GM23338 (cell line): ENCODE measurements around the gene MLST8. TPM values are rescaled to one million over a fixed set of nuclear protein-coding genes. Genes with fewer than 3 reads are reported as not detected.
A peak's percentile ranks its signal among the peaks of the same experiment; 100 is the strongest.

Experiments used
- ATAC-seq: fragments of 200-7000 bp; cut with Tn5 transposase; 3 replicates; pipeline ENCODE4 v1.9.1; 2020
- DNase-seq: peaks from one replicate; pipeline ENCODE4 v3.0.0-alpha.2; 2015; ENCODE audit warnings: low spot score
- H2AFZ ChIP-seq: fragments of 200-600 bp; sonication (generic); 2 replicates; pipeline ENCODE4 v1.8.0; 2016; ENCODE audit warnings: antibody characterized with exemption, mild to moderate bottlenecking, moderate library complexity
- H3F3A ChIP-seq: fragments of 200-600 bp; sonication (generic); replicated peaks from 2 replicates; pipeline ENCODE4 v1.8.0; 2017; ENCODE audit warnings: antibody characterized with exemption, mixed run types, low read depth
- H3K27ac ChIP-seq: fragments of 200-600 bp; sonication (generic); 2 replicates; pipeline ENCODE4 v1.6.1; 2016; ENCODE audit warnings: low read depth
- H3K27me3 ChIP-seq: fragments of 200-600 bp; sonication (generic); 2 replicates; pipeline ENCODE4 v1.8.0; 2016; ENCODE audit warnings: mild to moderate bottlenecking, mixed run types, moderate library complexity; ENCODE audit not compliant: insufficient read depth
- H3K36me3 ChIP-seq: fragments of 200-600 bp; sonication (generic); 2 replicates; pipeline ENCODE4 v1.8.0; 2016; ENCODE audit warnings: mild to moderate bottlenecking; ENCODE audit not compliant: insufficient read depth
- H3K4me1 ChIP-seq: fragments of 200-600 bp; sonication (generic); 2 replicates; pipeline ENCODE4 v1.8.0; 2016; ENCODE audit warnings: mild to moderate bottlenecking, moderate library complexity; ENCODE audit not compliant: insufficient read depth
- H3K4me2 ChIP-seq: fragments of 200-600 bp; sonication (generic); 2 replicates; pipeline ENCODE4 v1.7.1; 2017; ENCODE audit warnings: mixed run types
- H3K4me3 ChIP-seq: fragments of 200-600 bp; sonication (generic); 2 replicates; pipeline ENCODE4 v1.6.1; 2016; ENCODE audit warnings: mixed run types
- H3K79me2 ChIP-seq: fragments of 200-600 bp; sonication (generic); replicated peaks from 2 replicates; pipeline ENCODE4 v1.8.0; 2017; ENCODE audit warnings: mild to moderate bottlenecking; ENCODE audit not compliant: insufficient read depth
- H3K9me2 ChIP-seq: fragments of 200-600 bp; sonication (generic); 2 replicates; pipeline ENCODE4 v1.8.0; 2017; ENCODE audit not compliant: insufficient read depth
- H4K20me1 ChIP-seq: fragments of 200-600 bp; sonication (generic); replicated peaks from 2 replicates; pipeline ENCODE4 v1.8.0; 2017; ENCODE audit warnings: mild to moderate bottlenecking; ENCODE audit not compliant: insufficient read depth
- H3K27ac Mint-ChIP-seq: 2 replicates; pipeline ENCODE4 v1.8.0; 2020; ENCODE audit warnings: inconsistent platforms, mild to moderate bottlenecking, moderate library complexity, mixed read lengths
- H3K27me3 Mint-ChIP-seq: 3 replicates; pipeline ENCODE4 v1.8.0; 2022; ENCODE audit warnings: low read depth, mild to moderate bottlenecking, moderate library complexity, mixed read lengths, inconsistent platforms; ENCODE audit not compliant: insufficient read depth, poor library complexity
- H3K36me3 Mint-ChIP-seq: 3 replicates; pipeline ENCODE4 v1.8.0; 2021; ENCODE audit warnings: low read depth, mild to moderate bottlenecking, inconsistent platforms, moderate library complexity, mixed read lengths
- H3K4me1 Mint-ChIP-seq: 3 replicates; pipeline ENCODE4 v1.8.0; 2020; ENCODE audit warnings: mild to moderate bottlenecking, inconsistent platforms, mixed read lengths
- H3K4me3 Mint-ChIP-seq: 3 replicates; pipeline ENCODE4 v1.8.0; 2021; ENCODE audit warnings: moderate library complexity, mild to moderate bottlenecking, inconsistent platforms, mixed read lengths
- H3K9me3 Mint-ChIP-seq: 3 replicates; pipeline ENCODE4 v1.8.0; 2020; ENCODE audit warnings: moderate library complexity, mild to moderate bottlenecking, inconsistent platforms, mixed read lengths
- EZH2 ChIP-seq: fragments of 200-600 bp; sonication (generic); IDR thresholded peaks from one replicate; pipeline ENCODE4 v1.8.0; 2017; ENCODE audit warnings: antibody characterized with exemption, mild to moderate bottlenecking, low read depth; ENCODE audit not compliant: unreplicated experiment
- EZH2phosphoT487 ChIP-seq: fragments of 200-600 bp; sonication (generic); IDR thresholded peaks from one replicate; pipeline ENCODE4 v1.8.1; 2018; ENCODE audit warnings: antibody characterized with exemption; ENCODE audit not compliant: unreplicated experiment
- JUNB ChIP-seq: IDR thresholded peaks from one replicate; pipeline ENCODE4 v1.6.1; 2016; ENCODE audit warnings: antibody characterized with exemption; ENCODE audit not compliant: unreplicated experiment
- POLR2AphosphoS5 ChIP-seq: IDR thresholded peaks from 2 replicates; pipeline ENCODE4 v1.6.1; 2016; ENCODE audit warnings: antibody characterized with exemption, low read depth
- ZNF114 ChIP-seq: fragments of 250-450 bp; sonication (Bioruptor Pico); IDR thresholded peaks from 2 replicates; pipeline ENCODE4 v1.5.0; 2020; ENCODE audit warnings: mild to moderate bottlenecking, moderate library complexity
- ZNF331 ChIP-seq: fragments of 250-450 bp; sonication (Bioruptor Pico); IDR thresholded peaks from 2 replicates; pipeline ENCODE4 v1.5.0; 2020; ENCODE audit warnings: low read depth, mild to moderate bottlenecking, moderate library complexity
- polyA plus RNA-seq: library from polyadenylated mRNA; unstranded; fragments of >200 nt; fragmentation: Nextera tagmentation; extraction: Ambion mirVana; gene quantifications from 2 replicates; pipeline ENCODE4 v1.2.1, GENCODE V29; 2016
- total RNA-seq: library from RNA; depleted of rRNA; stranded (reverse); fragments of >200 nt; shearing (Covaris generic); gene quantifications from 2 replicates; pipeline ENCODE4 v1.2.3, GENCODE V29; 2014
- TF ChIP-seq, protein P1 (sequence below): IDR thresholded peaks from one replicate; pipeline ENCODE4 v1.6.1; 2018; ENCODE audit warnings: antibody characterized with exemption; ENCODE audit not compliant: unreplicated experiment
- TF ChIP-seq, protein P2 (sequence below): IDR thresholded peaks from 2 replicates; pipeline ENCODE4 v1.6.1; 2016; ENCODE audit warnings: antibody characterized with exemption
- TF ChIP-seq, protein P3 (sequence below): fragments of 250-450 bp; sonication (Bioruptor Pico); IDR thresholded peaks from 2 replicates; pipeline ENCODE4 v1.5.0; 2020; ENCODE audit warnings: mild to moderate bottlenecking, moderate library complexity

MLST8 gene
- total and polyA plus RNA-seq, 2 experiments from 2014 or later: 58.8 to 138 TPM

DNA sequence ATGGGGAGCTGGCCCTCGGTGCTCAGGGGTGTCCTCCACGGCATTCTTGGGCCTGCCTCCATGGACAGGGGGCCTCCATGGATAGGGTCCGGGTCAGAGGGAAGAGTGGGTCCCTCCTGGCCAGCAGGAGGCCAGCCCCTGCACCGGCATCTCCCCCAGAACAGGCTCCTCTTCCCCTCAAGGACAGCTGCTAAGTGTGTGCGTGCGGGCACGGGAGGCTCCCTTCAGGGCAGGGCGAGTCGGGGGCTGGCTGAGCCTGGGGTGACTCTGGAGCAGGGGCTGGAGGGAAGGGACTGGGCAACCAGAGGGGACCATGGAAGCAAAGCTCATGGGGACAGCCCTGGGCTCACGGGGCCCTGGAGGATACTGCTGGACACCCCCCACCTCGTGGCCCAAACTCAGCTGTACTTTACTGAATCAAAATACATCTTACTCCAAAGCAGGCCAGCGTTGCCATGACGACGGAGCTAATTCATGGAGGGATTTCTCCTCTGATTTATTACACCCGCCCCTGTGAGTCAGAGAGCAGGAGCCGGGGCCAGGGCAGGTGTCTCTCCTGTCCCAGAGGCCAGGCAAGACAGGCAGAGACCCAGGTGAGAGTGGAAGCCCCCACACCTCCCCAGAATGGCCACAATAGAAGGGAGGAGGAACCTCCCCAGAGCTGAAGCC lies 11.0 kb upstream of the MLST8 start:
- no peaks in the 10 kb centered on the region for H4K20me1 ChIP-seq
- no peaks in the 10 kb centered on the region for H3K79me2 ChIP-seq
- DNase-seq (no peak), ATAC-seq (no peak)
- H3K9me2 ChIP-seq: no peaks in the 10 kb centered on the region
- H3K4me2 ChIP-seq: no peak overlapping the region
- no peak overlapping the region for H3K4me3 ChIP-seq
- H3K27me3 ChIP-seq: peaks cover 37% of the 10 kb centered on the region
- no peak overlapping the region for H3K27ac ChIP-seq
- Mint-ChIP-seq H3K36me3 (no peaks in the 10 kb centered on the region; the same call in 2 of the 3 replicates), H3K27me3 (peaks cover 25% of the 10 kb centered on the region), H3K4me1 (no peaks in the 10 kb centered on the region), H3K9me3 (no peaks in the 10 kb centered on the region), H3K27ac (no peak overlapping the region), H3K4me3 (peak overlapping the region; percentile 70; the same call in 1 of the 3 replicates)
- H3F3A ChIP-seq: 0 out of 2 replicates have a peak, but pooled peaks cover 2% of the 10 kb centered on the region
- TF ChIP-seq POLR2AphosphoS5 (no peak), ZNF331 (CRISPR knock-in tag) (no peak), ZNF114 (CRISPR knock-in tag) (no peak), JUNB (no peak), EZH2 (no peak)
- TF ChIP-seq, protein P1, sequence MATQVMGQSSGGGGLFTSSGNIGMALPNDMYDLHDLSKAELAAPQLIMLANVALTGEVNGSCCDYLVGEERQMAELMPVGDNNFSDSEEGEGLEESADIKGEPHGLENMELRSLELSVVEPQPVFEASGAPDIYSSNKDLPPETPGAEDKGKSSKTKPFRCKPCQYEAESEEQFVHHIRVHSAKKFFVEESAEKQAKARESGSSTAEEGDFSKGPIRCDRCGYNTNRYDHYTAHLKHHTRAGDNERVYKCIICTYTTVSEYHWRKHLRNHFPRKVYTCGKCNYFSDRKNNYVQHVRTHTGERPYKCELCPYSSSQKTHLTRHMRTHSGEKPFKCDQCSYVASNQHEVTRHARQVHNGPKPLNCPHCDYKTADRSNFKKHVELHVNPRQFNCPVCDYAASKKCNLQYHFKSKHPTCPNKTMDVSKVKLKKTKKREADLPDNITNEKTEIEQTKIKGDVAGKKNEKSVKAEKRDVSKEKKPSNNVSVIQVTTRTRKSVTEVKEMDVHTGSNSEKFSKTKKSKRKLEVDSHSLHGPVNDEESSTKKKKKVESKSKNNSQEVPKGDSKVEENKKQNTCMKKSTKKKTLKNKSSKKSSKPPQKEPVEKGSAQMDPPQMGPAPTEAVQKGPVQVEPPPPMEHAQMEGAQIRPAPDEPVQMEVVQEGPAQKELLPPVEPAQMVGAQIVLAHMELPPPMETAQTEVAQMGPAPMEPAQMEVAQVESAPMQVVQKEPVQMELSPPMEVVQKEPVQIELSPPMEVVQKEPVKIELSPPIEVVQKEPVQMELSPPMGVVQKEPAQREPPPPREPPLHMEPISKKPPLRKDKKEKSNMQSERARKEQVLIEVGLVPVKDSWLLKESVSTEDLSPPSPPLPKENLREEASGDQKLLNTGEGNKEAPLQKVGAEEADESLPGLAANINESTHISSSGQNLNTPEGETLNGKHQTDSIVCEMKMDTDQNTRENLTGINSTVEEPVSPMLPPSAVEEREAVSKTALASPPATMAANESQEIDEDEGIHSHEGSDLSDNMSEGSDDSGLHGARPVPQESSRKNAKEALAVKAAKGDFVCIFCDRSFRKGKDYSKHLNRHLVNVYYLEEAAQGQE: no peak
- TF ChIP-seq, protein P2, sequence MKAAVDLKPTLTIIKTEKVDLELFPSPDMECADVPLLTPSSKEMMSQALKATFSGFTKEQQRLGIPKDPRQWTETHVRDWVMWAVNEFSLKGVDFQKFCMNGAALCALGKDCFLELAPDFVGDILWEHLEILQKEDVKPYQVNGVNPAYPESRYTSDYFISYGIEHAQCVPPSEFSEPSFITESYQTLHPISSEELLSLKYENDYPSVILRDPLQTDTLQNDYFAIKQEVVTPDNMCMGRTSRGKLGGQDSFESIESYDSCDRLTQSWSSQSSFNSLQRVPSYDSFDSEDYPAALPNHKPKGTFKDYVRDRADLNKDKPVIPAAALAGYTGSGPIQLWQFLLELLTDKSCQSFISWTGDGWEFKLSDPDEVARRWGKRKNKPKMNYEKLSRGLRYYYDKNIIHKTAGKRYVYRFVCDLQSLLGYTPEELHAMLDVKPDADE: no peak
- no peak overlapping the region for H2AFZ ChIP-seq
- H3K4me1 ChIP-seq: no peaks in the 10 kb centered on the region; the same call in 1 of the 2 replicates
- H3K36me3 ChIP-seq: no peaks in the 10 kb centered on the region

DNA sequence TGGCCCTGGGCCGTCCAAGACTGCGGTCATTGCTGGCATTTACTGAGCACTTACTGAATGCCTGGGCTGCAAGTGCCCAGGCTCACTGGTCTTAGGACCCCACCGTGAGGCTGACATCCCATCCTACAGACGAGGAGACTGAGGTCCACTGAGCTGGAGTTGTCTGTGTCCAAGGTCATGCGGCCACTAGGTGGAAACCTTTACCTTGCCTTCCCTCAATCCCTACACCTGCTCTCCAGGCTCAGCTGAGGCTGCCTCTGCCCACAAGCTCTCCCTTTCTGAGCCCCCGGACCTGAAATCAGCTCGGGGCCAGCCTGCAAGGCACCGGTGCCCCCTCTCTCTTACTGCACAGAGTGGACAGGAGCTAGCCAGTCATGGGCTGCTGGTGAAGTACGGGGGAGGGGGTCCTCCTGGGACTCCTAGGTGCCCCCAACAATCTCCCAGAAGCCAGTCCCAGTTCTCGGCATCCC lies 10.4 kb upstream of the MLST8 start:
- no peak overlapping the region for H3K27ac Mint-ChIP-seq
- no peak overlapping the region for H3K27ac ChIP-seq
- 0 out of 2 replicates have a peak, but pooled peaks cover 2% of the 10 kb centered on the region for H3F3A ChIP-seq
- H4K20me1 ChIP-seq: no peaks in the 10 kb centered on the region
- peak; percentile 81 for ATAC-seq
- no peaks in the 10 kb centered on the region for H3K79me2 ChIP-seq
- H3K4me1 ChIP-seq: no peaks in the 10 kb centered on the region; the same call in 1 of the 2 replicates
- H3K36me3 Mint-ChIP-seq: no peaks in the 10 kb centered on the region; the same call in 2 of the 3 replicates
- H3K4me3 Mint-ChIP-seq: peak overlapping the region; percentile 70
- H2AFZ ChIP-seq: peak overlapping the region; percentile 38; the same call in 1 of the 2 replicates
- no peaks in the 10 kb centered on the region for H3K9me3 Mint-ChIP-seq
- H3K36me3 ChIP-seq: no peaks in the 10 kb centered on the region
- peaks cover 37% of the 10 kb centered on the region for H3K27me3 ChIP-seq
- no peaks in the 10 kb centered on the region for H3K4me1 Mint-ChIP-seq
- peaks cover 26% of the 10 kb centered on the region for H3K27me3 Mint-ChIP-seq
- peak overlapping the region; percentile 75 for H3K4me3 ChIP-seq
- no peaks in the 10 kb centered on the region for H3K9me2 ChIP-seq
- DNase-seq: peak; percentile 89
- peak overlapping the region; percentile 92 for H3K4me2 ChIP-seq
- TF ChIP-seq ZNF114 (CRISPR knock-in tag) (no peak), POLR2AphosphoS5 (no peak), EZH2phosphoT487 (no peak)
- TF ChIP-seq, protein P3, sequence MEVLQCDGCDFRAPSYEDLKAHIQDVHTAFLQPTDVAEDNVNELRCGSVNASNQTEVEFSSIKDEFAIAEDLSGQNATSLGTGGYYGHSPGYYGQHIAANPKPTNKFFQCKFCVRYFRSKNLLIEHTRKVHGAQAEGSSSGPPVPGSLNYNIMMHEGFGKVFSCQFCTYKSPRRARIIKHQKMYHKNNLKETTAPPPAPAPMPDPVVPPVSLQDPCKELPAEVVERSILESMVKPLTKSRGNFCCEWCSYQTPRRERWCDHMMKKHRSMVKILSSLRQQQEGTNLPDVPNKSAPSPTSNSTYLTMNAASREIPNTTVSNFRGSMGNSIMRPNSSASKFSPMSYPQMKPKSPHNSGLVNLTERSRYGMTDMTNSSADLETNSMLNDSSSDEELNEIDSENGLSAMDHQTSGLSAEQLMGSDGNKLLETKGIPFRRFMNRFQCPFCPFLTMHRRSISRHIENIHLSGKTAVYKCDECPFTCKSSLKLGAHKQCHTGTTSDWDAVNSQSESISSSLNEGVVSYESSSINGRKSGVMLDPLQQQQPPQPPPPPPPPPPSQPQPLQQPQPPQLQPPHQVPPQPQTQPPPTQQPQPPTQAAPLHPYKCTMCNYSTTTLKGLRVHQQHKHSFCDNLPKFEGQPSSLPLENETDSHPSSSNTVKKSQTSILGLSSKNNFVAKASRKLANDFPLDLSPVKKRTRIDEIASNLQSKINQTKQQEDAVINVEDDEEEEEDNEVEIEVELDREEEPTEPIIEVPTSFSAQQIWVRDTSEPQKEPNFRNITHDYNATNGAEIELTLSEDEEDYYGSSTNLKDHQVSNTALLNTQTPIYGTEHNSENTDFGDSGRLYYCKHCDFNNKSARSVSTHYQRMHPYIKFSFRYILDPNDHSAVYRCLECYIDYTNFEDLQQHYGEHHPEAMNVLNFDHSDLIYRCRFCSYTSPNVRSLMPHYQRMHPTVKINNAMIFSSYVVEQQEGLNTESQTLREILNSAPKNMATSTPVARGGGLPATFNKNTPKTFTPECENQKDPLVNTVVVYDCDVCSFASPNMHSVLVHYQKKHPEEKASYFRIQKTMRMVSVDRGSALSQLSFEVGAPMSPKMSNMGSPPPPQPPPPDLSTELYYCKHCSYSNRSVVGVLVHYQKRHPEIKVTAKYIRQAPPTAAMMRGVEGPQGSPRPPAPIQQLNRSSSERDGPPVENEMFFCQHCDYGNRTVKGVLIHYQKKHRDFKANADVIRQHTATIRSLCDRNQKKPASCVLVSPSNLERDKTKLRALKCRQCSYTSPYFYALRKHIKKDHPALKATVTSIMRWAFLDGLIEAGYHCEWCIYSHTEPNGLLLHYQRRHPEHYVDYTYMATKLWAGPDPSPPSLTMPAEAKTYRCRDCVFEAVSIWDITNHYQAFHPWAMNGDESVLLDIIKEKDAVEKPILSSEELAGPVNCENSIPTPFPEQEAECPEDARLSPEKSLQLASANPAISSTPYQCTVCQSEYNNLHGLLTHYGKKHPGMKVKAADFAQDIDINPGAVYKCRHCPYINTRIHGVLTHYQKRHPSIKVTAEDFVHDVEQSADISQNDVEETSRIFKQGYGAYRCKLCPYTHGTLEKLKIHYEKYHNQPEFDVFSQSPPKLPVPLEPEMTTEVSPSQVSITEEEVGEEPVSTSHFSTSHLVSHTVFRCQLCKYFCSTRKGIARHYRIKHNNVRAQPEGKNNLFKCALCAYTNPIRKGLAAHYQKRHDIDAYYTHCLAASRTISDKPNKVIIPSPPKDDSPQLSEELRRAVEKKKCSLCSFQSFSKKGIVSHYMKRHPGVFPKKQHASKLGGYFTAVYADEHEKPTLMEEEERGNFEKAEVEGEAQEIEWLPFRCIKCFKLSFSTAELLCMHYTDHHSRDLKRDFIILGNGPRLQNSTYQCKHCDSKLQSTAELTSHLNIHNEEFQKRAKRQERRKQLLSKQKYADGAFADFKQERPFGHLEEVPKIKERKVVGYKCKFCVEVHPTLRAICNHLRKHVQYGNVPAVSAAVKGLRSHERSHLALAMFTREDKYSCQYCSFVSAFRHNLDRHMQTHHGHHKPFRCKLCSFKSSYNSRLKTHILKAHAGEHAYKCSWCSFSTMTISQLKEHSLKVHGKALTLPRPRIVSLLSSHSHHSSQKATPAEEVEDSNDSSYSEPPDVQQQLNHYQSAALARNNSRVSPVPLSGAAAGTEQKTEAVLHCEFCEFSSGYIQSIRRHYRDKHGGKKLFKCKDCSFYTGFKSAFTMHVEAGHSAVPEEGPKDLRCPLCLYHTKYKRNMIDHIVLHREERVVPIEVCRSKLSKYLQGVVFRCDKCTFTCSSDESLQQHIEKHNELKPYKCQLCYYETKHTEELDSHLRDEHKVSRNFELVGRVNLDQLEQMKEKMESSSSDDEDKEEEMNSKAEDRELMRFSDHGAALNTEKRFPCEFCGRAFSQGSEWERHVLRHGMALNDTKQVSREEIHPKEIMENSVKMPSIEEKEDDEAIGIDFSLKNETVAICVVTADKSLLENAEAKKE: no peak
